DND-41 (cell line): Measurements from ENCODE around the gene GPR39.

Experiments used
- ATAC-seq: fragments of 200-7000 bp; cut with Tn5 transposase; 3 replicates; pipeline ENCODE4 v1.9.1; 2021; ENCODE audit warnings: low read depth; ENCODE audit not compliant: insufficient read depth
- DNase-seq: peaks from one replicate; pipeline ENCODE4 v3.0.0-alpha.2; 2020
- H2AFZ ChIP-seq: 2 replicates; pipeline ENCODE4 v1.6.0; 2012; ENCODE audit warnings: low read depth, low read length
- H3K27ac ChIP-seq: 2 replicates; pipeline ENCODE4 v1.5.1; 2012; ENCODE audit warnings: low read length, inconsistent platforms
- H3K27me3 ChIP-seq: fragments of 200-600 bp; sonication (generic); 2 replicates; pipeline ENCODE4 v1.6.0; 2012; ENCODE audit warnings: low read length, mild to moderate bottlenecking, inconsistent platforms; ENCODE audit not compliant: insufficient read depth, poor library complexity
- H3K36me3 ChIP-seq: 2 replicates; pipeline ENCODE4 v1.5.1; 2012; ENCODE audit warnings: low read length, inconsistent platforms; ENCODE audit not compliant: insufficient read depth
- H3K4me1 ChIP-seq: 2 replicates; pipeline ENCODE4 v1.5.1; 2012; ENCODE audit warnings: mild to moderate bottlenecking, low read length; ENCODE audit not compliant: insufficient read depth
- H3K4me2 ChIP-seq: 2 replicates; pipeline ENCODE4 v1.6.0; 2012; ENCODE audit warnings: mild to moderate bottlenecking, moderate library complexity, low read length, inconsistent platforms; ENCODE audit not compliant: insufficient read depth
- H3K4me3 ChIP-seq, 2 experiments: fragments of 200-600 bp in 1 of 2; shearing (Covaris generic) in 1 of 2; 2 replicates each; pipeline ENCODE4 v1.5.1; 2012 to 2016; ENCODE audit warnings: inconsistent platforms in 2 of 2, low read length in 2 of 2, mild to moderate bottlenecking in 2 of 2, low read depth in 1 of 2, moderate library complexity in 1 of 2
- H3K79me2 ChIP-seq: 2 replicates; pipeline ENCODE4 v1.6.0; 2012; ENCODE audit warnings: low read length, inconsistent platforms; ENCODE audit not compliant: insufficient read depth
- H3K9ac ChIP-seq: 2 replicates; pipeline ENCODE4 v1.6.0; 2012; ENCODE audit warnings: low read depth, mild to moderate bottlenecking, inconsistent platforms, low read length, moderate library complexity
- H3K9me3 ChIP-seq: 2 replicates; pipeline ENCODE4 v1.5.1; 2012; ENCODE audit warnings: low read length, moderate library complexity, mild to moderate bottlenecking, inconsistent platforms; ENCODE audit not compliant: insufficient read depth, severe bottlenecking
- H4K20me1 ChIP-seq: 2 replicates; pipeline ENCODE4 v1.6.0; 2012; ENCODE audit warnings: low read length; ENCODE audit not compliant: insufficient read depth
- CTCF ChIP-seq: IDR thresholded peaks from 2 replicates; pipeline ENCODE4 v1.5.1; 2012; ENCODE audit warnings: borderline replicate concordance, low read length, moderate library complexity, mild to moderate bottlenecking; ENCODE audit not compliant: poor library complexity, severe bottlenecking; ENCODE audit errors: extremely low read depth
- EZH2 ChIP-seq: IDR thresholded peaks from 3 replicates; pipeline ENCODE4 v1.6.1; 2012; ENCODE audit warnings: borderline replicate concordance, low read depth, mild to moderate bottlenecking, moderate library complexity, low read length, inconsistent platforms; ENCODE audit not compliant: severe bottlenecking

The GPR39 gene

DNA sequence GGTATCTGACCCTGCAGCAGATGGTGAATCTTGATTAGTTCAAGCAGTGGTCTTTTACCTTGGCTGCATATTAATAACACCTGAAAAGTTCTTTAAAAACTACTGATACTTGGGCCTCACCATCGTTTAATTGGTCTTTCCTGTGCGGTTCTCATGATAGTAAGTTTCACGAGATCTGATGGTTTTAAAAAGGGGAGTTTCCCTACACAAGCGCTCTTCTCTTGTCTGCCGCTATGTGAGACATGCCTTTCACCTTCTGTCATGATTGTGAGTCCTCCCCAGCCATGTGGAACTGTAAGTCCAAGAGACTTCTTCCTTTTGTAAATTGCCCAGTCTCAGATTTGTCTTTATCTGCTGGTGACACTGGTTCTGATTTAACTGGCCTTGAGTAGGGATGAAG lies 151.1 kb downstream of the GPR39 start:
- no peaks in the 10 kb centered on the region for H3K4me1 ChIP-seq
- TF ChIP-seq EZH2 (no peak), CTCF (no peak)
- no peak overlapping the region for H3K4me2 ChIP-seq
- DNase-seq, result no peak
- H4K20me1 ChIP-seq, result no peaks in the 10 kb centered on the region
- ATAC-seq, result no peak
- H3K27ac ChIP-seq, result no peak overlapping the region
- no peak overlapping the region for H3K4me3 ChIP-seq
- H3K36me3 ChIP-seq, result no peaks in the 10 kb centered on the region
- H2AFZ ChIP-seq, result no peak overlapping the region
- H3K27me3 ChIP-seq, result no peaks in the 10 kb centered on the region
- H3K9ac ChIP-seq, result no peak overlapping the region
- no peaks in the 10 kb centered on the region for H3K79me2 ChIP-seq
- no peaks in the 10 kb centered on the region for H3K9me3 ChIP-seq

- Histone ChIP-seq H4K20me1 (no peaks in the 10 kb centered on the region), H3K9ac (no peak overlapping the region), H3K79me2 (no peaks in the 10 kb centered on the region), H3K4me3 (no peak overlapping the region), H3K4me1 (no peaks in the 10 kb centered on the region), H3K27ac (no peak overlapping the region), H3K9me3 (no peaks in the 10 kb centered on the region), H3K36me3 (no peaks in the 10 kb centered on the region), H3K4me2 (no peak overlapping the region), H2AFZ (no peak overlapping the region), H3K27me3 (no peaks in the 10 kb centered on the region)
- no peak for TF ChIP-seq EZH2
- TF ChIP-seq CTCF, result no peak
- ATAC-seq (no peak), DNase-seq (no peak)
Measured at GRCh38 chr2:132568656-132569055, 152.1 kb downstream of the GPR39 start.

DNA sequence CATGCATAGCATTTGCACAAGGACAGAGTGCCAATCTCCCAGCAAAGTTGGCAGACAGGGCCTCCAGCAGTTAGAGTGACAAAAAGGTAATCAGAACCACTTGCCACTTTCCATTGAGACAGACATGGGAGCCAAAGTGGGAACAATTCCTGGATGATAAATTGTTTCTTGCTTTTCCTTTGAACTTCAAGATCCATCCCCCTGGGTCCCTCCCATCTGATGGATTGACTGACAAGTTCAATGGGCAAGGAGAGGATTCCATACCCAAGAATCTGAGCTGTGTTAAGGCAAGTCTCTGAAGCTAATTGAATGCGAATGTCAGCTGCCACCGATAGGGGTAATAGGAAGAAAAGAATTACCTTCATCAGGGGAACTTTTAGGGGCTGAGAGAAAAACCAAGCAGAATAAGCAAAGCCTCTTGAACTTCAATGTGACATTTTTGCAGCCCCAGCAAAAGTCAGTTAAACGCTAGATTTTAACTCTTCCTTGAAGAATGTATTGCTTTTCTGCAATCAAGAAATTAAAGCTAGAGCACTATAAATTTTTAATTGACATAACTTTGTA lies 156.9 kb downstream of the GPR39 start:
- Histone ChIP-seq H3K36me3 (no peaks in the 10 kb centered on the region), H4K20me1 (no peaks in the 10 kb centered on the region), H3K4me2 (no peak overlapping the region), H2AFZ (no peak overlapping the region), H3K4me3 (no peak overlapping the region), H3K27me3 (no peaks in the 10 kb centered on the region), H3K4me1 (no peaks in the 10 kb centered on the region), H3K79me2 (no peaks in the 10 kb centered on the region), H3K9ac (no peak overlapping the region), H3K27ac (no peak overlapping the region), H3K9me3 (no peaks in the 10 kb centered on the region)
- no peak for TF ChIP-seq CTCF
- TF ChIP-seq EZH2, result no peak
- ATAC-seq, result no peak
- no peak for DNase-seq

GRCh38 chr2:132577686-132578085 lies 161.1 kb downstream of the GPR39 start:
- Histone ChIP-seq H3K27me3 (no peaks in the 10 kb centered on the region), H3K36me3 (no peaks in the 10 kb centered on the region), H3K79me2 (no peaks in the 10 kb centered on the region), H3K4me1 (no peaks in the 10 kb centered on the region), H4K20me1 (no peaks in the 10 kb centered on the region), H3K9ac (no peak overlapping the region), H2AFZ (no peak overlapping the region), H3K4me3 (no peak overlapping the region), H3K27ac (no peak overlapping the region), H3K9me3 (no peaks in the 10 kb centered on the region), H3K4me2 (no peak overlapping the region)
- TF ChIP-seq EZH2 (no peak), CTCF (no peak)
- DNase-seq (no peak), ATAC-seq (no peak)
